DMS 273 (cell line): ENCODE measurements around the gene CPTP.

Source experiments
- DNase-seq: peaks from one replicate; lab custom pipeline; 2025; ENCODE audit not compliant: unreplicated experiment; lab: John Stamatoyannopoulos, UW

CPTP gene

DNA sequence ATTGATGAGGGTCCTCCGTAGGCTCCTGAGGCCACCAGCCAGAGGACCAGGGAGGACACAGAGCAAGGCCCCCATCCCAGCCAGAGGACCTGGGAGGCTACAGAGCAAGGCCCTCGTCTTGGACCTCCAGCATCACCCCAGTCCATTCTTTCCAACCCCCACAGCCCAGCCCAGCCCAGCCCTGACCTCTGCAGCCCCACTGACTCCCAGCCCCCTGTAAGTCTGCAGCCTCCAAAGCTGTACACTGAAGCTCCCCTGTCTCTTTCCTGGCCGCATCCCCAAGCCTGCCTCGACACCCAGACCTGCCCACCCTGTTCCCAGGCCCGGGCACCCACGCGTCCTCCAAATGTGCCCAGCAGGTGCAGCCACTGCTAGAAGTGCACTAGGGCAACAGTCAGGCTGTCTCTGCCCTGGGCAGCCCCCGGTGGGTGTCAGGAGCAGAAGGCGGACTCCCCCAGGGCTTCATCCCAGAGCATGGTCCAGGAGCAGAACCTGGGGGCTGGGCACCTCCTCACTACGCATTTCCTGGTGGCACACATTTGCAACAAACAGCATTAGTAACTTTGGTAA, 22.5 kb downstream of the CPTP start:
- no peak for DNase-seq

DNA sequence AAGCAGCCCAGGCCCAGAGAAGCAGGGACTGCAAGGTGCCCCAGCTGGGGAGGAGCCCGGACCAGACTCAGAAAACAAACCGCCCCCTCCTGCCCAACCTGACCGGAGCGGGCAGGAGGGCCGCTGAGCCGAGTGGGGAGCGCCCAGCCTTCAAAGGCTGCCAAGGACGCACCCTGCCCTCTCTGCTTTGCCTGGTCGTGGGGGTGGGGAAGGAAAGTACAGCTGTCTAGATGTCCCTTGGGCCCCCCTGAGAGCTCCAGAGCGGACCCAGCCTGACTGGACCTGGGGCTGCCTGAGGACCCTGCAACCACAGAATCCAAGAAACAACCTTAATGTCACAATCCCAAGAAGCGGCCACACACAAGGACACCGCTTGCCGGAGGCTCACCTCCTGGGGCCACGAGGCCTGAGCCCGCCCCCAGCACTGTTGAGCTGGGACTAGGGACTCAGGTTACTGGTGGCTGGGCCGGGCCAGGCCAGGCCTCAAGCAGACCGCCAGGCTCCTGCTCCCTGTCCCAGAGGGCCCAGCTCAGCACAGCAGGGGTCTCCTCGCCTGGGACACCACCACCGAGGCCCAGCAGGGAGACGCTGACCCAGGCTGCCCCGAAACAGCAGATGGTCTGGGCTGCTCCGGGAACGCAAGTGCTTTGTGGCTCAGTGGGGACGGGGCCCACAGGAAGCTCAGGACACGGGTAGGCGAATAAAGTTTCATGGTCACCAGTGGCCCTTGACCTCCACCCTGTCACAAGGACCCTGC, 23.2 kb downstream of the CPTP start:
- DNase-seq: peak; percentile 81

DNA sequence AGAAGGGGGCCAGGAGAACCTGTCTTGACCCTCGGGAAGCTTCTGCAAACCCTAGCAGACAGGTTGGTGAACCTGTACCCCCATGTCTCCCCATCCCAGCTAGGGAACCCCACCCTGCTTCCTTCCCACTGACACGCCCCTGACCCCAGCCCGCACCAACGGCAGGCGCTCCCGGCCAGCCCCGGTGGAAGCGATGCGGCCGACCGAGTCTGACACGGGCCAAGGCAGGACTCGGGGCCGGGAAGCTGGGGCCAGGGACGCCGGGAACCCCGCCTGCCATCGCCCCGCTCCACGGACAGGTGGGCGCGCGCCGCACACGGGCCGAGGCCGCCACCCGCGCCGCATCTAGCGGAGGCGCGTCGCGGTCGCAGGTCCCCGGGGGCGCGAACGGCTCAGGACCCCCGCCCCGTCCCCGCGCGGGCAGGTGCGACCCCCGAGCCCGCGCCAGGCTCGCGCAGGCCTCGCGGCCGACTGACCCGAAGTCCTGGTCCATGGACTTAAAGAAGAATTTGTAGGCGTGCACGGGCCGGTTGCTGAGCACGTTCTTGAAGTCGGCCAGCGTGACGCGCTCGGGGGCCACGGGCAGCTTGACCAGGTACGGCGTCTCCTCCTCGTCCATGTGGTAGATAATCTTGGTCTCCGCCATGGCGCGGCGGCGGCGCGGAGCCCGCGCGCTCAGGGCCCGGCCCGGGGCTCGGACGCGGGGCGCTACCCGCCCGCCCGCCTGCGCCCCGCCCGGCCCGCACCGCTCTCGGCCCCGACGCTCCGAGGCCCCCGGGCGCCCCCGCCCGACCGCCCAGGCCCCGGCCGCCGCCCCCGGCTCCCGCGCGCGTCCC, 24.0 kb downstream of the CPTP start:
- peak; percentile 76 for DNase-seq

DNA sequence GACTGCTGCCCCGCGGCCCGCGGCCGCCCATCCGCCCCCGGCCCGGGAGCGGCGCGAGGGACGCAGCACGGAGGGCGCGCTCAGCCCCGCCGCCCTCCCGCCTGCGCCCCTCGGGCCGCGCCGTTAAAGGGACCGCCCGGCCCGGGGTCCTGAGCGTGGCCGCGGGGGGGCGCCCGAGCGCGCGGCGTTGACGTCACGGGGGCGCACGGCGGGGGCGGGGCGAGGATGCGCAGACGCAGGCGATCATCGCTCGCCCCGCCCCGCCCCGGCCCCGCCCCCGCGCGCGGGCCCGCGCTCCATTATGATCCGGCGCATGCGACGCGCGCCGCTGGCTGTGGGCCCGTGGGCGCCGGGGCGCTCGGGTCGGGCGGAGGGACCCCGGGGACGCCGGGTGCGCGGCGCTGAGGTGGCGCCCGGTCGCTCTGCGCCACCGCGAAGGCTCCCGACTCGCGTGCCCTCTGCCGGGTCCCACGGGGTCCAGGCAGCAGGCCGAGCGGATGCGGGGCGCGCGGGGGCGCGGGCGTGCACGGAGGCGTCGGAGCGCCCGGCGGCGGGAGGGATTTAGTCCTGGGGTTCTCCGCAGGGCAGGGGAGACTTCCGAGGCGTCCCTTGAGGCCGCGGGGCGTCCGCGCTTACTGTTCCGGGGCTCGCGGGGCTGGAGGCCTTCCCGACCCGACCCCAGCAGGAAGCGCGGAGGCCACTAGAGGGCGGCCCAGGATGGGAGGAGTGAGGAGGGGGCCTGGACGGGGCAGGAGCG, 24.8 kb downstream of the CPTP start, which contains the start of gene DVL1:
DVL1 (minus strand) TSS at position 163 of the 757 bp plus-strand sequence. CDS start 353 bp downstream, outside the sequence.
- peak; percentile 85 for DNase-seq

DNA sequence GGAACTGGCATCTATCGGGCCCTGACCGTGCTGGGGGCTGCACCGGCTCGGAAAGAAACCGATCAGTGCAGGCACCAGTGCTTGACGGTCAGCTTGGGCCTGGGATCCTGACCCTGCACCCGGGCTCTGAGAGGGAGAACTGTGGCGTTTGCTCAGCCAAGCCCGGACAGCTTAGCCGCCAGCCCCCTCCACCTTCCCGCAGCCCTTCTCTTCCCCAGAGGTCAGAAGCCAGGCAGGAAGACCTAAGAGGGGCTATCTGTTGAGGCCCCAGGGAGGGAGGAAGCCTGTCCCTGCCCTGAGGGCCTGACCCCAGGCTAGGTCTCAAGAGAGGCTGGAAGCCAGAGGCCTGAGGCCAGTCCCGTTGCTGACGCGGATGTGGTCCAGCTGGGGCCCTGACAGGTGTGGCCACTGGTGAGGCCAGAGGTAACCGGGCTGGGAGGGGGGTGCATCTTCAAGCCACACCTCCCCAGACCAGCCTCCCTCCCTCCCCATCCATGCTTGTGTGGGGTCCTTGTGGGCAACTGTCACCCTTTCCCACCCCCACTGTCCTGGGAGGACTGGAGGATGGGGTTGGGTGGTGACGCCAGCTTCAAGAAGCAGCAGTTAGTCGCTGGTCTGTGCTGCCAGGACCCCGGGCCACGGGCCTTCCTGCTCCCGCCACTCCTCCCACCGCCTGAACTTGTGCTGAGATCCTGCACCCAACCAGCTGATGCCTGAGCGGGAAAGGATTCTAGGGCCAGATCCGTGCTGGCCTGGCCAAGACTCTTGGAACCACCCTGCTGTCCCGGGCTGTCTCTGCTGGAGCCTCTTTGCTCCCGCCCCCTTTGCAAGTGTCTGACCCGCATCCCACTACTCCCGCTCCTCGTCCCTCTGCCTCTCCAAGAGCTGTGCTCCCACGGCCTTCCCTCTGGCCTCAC, 27.2 kb downstream of the CPTP start:
- peak; percentile 55 for DNase-seq

DNA sequence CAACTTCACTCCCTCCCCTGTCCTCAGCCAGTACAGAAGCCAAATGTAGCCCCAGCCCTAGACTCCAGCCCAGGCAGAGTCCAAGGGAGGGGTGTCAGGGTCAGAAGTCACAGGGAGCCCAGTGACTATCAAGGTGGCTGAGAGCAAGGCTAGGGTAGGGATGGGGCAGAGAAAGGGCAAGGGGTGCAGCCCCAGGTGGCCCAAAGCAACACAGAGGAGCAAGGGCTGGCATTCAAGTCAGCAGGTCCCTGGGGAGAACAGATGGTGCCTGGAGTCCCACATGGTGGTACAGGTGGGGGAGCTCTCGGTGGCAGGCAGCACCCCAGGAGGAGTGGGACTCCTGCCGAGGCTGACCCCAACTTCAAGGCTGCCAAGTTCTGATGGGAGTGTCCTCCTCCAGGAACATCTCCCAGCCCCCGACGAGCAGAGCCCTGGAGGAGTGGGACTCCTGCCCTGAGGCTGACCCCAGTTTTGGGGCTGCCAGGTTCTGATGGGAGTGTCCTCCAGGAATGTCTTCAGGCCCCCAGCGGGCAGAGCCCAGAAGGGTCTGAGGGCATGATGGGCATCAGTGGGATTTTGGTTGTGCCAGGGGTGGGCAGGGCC, 28.3 kb downstream of the CPTP start:
- peak; percentile 68 for DNase-seq

DNA sequence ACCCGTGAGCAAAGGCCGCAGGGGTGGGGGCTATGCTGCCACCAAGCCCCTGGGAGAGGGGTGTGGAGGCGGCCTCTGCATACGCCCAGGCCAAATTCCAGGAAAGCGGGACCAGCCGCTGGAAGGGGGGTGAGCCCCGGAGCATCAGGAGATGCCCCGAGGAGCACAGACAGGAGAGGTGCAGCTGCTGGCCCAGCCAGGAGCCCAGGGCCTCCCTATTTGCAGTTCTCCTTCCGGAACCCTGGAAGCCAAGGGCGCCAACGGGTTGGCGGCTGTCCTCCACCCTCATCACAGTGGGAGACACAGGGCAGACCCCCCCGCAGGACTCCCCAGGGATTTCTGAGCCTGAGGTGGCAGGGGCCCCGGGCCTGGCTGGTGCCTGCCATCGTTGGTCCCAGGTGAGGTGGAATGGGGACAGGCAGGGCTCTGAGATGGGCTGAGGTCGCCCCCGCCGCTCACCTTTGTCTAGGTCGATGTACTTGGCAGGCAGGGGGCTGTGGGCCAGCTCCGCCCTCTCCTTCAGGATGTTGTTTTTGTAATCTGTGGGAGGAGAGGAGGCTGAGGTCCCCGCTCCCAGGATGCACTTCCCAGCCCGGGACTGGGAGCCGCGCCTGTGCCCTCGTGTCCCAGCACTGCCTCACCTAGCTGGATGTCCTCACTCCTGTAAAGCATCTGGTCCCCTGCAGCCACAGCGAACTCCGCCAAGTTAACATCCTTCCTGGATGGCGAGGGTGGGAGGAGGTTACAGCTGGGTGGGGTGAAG, 29.0 kb downstream of the CPTP start:
- peak; percentile 66 for DNase-seq

DNA sequence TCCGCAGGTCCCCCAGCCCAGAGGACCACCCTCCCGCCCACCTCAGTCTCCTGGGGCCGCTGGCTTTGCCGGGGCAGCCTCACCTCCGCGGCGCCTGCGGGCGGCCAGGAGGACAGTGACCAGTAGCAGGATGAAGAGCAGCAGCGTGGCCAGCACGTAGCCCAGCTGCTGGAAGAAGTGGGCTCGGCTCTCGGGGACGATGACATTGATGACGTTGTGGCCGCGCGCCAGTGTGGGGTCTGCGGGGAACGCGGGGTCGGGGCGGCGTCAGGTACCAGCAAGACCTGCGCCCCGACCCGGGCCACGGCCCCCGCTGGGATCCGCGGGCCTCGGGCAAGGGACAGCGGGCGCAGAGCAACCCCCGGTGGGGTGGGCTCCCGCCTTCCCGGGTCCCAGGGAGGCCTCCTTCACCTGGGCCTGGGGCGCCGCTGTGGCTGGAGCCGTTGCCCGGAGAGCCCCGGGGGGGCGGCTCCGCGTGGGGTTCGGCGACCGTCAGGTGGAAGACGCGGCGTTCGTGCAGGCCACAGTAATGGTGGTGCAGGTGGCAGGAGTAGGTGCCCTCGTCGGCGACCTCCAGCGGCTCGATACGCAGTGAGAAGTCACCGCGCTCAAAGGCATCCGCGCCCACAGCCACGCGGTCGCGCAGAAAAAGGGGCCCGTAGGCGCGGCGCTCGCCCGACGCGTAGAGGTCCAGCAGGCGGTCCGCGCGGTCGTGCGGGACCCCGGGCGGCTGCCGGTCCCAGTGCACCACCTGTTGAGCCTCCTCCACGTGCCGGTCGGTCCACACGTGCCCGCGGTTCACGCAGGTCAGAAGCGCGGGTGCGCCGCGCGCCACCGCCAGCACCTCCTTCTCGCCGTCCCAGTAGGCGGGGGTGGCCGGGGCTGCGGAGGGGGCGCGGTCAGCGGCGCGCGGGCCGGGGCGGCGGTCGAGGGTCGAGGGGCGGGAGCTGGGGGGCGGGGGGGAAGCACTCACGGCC, 30.0 kb downstream of the CPTP start:
- DNase-seq: no peak

DNA sequence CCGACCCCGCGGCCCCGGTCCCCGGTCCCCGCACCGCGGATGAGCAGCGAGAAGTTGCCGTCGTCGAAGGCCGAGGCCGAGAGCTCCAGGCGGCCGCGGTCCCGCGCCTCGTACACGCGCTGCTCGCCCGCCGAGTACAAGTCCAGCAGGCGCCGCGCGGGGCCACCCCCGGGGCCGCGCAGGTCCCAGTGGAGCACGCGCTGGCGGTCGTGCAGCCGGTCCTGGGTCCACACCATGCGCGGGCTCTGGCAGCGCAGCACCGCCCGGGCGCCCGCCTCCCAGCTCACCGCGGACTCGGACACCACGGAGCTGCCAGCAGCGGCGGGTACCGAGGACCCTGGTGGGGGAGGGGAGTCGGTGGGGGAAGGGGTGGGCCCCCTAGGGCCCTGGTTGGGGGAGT, 30.8 kb downstream of the CPTP start:
- DNase-seq: peak; percentile 78

DNA sequence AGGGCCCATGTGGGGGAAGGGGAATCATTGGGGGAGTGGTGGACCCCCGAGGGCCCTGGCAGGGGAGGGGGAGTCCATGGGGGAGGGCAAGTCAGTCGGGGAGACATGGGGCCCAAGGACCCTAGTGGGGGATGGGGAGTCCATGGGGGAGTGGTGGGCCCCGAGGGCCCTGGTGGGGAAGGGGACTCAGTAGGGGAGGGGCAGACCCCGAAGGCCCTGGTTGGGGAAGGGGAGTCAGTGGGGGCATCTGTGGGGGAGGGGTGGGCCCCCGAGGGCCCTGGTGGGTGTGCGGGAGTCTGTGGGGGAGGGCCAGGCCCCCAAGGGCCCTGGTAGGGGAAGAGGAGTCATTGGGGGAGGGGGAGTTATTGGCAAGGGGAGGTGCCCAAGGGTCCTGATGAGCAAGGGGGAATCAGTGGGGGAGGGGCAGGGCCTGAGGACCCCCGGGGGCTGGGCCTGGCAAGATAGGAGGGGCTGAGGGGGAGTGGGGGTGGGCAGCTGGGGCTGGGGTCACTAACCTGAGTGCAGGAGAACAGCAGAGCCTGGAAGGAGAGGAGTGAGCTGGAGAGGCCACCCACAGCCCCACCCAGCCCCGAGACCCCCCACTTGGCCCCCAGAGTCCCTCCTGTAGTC, 31.7 kb downstream of the CPTP start:
- DNase-seq: no peak

DNA sequence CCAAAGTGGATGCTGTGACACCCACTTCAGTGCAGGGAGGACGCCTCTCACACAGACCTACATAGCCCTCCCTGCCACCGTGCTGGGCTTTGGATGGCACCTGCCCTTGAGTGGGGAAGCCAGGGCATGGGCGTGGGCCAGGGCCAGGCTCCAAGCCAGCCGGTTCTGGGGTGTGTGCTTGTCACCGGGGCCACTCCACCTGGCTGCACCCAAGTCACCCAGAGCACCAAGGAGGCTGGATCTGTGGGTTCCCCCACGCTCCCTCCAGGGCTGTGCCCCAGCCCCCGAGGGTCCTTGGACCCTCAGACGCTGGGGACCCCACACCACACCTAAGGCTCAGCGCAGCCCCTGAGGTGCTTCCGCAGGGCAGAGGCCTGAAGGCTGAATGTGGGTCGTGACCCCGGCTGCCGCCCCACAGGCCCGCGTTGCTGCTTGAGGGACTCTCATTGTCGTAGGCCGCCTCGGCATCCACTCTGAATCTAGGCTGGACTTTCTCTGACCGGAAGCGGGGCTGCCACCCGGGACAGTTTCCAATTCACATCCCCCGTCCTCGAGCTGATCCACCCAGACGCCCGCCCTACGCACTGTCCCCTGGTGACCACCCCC, 32.3 kb downstream of the CPTP start:
- no peak for DNase-seq

DNA sequence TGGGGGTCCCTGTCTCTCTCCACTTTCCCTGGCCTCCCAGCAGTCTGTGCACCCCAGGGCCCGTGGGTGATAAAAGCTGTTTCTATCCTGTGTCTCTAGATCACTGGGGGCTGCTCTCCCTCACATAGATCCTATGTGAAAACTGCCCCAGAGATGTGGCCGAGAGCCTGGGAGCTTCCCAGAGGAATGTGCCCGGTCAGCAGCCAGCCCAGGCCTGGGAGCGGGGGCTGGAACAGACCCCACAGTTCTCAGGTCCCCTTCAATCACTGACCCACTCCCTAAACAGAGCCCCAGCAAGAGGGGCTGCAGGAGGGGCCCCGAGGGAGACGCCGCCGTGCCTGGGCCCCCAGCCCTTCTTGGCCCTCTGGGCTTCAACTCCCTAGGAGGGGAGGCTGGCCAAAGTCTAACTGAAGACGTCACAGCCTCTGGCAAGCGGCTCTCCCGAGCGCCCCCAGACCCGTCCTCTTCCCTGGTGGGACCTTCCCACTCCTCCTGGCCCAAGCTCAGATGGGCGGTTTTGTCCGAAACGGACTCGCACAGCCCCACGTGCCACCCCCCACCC, 33.4 kb downstream of the CPTP start:
- no peak for DNase-seq

DNA sequence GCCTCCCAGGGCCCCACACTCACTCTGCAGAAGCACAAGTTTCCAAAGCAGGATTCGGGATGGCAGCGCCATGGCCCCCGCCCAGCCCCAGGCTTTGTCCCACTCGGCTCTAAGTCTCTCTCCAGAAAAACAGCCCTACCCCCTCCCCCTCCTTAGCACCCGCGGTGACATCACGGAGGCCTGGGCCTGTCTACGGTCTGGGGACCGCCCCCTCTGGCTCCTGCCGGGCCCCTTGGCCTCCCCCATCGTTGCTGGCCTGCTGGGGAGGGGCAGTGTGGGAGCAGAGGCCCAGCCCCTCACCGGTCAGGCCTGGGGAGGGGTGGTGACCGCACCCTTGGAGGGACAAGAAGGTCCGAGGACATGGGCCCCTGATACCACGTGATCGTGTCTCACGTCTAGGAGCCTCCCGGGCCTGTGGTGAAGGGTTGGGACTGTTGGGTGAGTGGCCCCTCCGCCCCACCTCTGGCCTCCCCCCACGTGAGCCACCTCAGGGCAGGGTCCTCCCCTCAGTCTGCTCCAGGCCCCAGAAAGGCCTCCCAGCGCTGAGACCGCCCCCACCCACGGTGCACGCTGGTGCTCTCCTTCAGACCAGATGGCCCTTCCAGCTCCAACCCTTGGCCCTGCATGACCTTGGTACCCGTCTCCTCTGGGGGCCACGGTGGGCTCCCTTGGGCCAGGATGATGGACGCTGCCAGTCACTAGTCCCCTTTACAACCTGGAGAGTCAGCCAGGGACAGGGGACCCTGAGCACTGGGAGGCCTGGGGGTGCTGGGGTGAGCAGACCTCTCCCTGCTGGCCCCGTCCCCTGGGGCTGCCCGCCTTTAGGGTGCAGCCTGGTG, 34.0 kb downstream of the CPTP start, which contains the start of gene MXRA8:
MXRA8 (minus strand) TSS at position 123 of the 839 bp plus-strand sequence; CDS start at position 72, 51 bp downstream.
- no peak for DNase-seq

DNA sequence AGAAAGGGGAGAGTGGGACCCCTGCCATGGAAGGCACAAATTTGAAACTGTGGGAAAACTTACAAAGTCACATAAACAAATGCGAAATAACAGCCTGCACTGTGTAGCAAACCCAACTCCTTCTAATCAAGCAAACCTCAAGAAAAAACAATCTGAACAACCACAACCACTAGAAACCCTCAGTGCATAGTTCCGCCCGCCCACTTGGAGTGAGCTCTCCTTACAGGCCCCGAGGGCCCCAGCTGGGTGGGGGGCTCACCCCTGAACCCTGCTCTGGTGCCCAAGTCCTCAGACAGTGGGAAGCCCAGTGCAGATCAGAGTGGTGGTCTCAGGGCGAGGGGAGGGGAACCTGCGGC, 34.7 kb downstream of the CPTP start:
- DNase-seq: no peak

DNA sequence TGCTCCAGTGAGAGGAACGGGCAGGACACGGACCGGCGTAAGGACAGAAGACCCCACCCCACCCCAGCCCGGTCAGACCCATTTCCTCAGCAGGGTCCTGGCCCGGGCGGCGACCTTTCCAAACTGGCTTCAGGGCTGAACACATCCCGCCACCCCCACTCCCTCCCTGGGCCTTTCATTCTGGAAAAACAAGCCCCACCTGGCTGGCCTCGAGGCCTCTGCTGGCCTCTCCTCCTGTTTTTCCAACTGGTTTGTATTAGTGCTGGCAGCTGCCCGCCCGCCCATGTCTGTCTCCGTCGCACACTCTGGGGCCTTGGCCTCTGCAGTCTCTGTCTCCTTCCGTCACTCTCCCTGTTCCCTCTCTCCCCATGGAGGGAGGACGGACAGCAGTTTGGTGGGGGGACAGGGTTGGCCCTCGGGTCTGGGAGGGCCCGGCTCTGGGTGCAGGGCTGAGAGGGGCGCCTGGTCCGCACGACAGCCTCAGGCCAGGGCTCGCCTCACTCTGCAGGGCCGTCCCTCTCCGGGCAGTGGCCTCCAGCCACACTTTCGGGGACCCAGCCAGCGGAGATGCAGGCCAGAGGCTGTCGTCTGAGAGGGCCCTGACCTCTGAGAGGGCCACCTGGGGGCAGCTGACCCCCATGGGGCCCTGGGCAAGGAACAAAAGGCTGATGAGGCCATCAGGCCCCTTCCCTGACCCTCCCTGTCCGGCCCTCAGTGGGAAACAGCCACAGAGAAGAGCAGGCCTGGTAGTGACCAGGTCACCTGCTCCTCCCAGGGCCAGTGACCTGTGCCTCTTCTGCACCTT, 35.3 kb downstream of the CPTP start:
- no peak for DNase-seq
